ENCODE measurements around the gene SLC25A11. TPM values are rescaled to one million over a fixed set of nuclear protein-coding genes. Genes with fewer than 3 reads are reported as not detected.
A peak's percentile ranks its signal among the peaks of the same experiment; 100 is the strongest.

SLC25A11 gene
- total RNA-seq, 2 experiments from 2014 or later: 80.9 to 89.3 TPM

- Mint-ChIP-seq H3K27me3 (peaks cover 3% of the 10 kb centered on the region), H3K4me1 (peaks cover 21% of the 10 kb centered on the region), H3K36me3 (peaks cover 26% of the 10 kb centered on the region), H3K4me3 (peak within 1 kb of the TSS; percentile 87), H3K27ac (peak within 1 kb of the TSS; percentile 93), H3K9me3 (no peaks in the 10 kb centered on the region)
- DNase-seq: no peak
These were observed 10.9 kb upstream of the SLC25A11 start, which contains the start of gene ENO3 for GRCh38 chr17:4950746-4951204. Gene ENO3, plus strand, starts transcription at chr17:4951119. Its CDS starts 711 bp downstream, at chr17:4951830.

GRCh38 chr17:4950075-4950745 lies 10.4 kb upstream of the SLC25A11 start:
- Mint-ChIP-seq H3K4me1 (peaks cover 27% of the 10 kb centered on the region), H3K36me3 (peaks cover 32% of the 10 kb centered on the region), H3K27ac (peak overlapping the region; percentile 93), H3K27me3 (peaks cover 9% of the 10 kb centered on the region), H3K9me3 (no peaks in the 10 kb centered on the region), H3K4me3 (peak overlapping the region; percentile 87)
- DNase-seq: peak; percentile 48

DNA sequence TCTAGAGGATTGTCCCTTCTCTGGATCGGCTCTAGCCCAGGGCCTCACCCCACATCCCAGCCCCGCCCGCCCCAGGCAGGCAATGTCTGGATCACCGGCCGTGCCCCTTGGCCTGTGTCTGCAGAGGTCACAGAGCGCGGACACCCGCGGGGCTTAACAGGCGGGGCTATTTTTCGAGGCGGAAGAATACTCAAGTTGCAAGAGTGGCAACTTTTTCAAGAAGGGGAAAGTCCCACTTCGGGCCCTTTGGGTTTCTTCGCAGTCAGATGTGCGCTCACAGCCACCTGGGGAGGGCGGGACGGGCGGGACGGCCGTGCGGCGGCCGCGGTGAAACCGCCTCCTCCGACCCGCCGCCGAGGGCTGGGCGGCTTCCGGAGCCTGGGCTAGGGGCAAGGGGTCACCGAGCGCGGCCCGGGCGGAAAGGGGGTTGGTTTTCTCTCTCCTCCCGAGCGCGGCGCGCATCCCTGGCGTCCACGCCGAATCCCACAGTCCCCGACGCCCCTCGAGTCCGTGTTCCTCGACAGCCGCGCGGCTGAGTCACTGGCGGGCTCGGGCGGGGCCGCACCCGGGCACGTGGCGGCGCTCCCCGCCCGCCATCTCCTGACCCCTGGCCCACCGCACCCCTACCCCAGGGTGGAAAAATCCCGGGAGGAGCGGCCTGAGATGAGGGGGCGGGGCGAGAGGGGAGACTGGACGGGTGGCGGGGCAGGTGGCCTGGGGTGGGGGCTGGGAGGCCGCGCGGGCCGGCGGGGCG lies 9.7 kb upstream of the SLC25A11 start:
- Mint-ChIP-seq H3K4me1 (peaks cover 34% of the 10 kb centered on the region), H3K9me3 (no peaks in the 10 kb centered on the region), H3K27me3 (peaks cover 16% of the 10 kb centered on the region), H3K27ac (peak overlapping the region; percentile 91), H3K4me3 (peak overlapping the region; percentile 94), H3K36me3 (peaks cover 39% of the 10 kb centered on the region)
- peak; percentile 80 for DNase-seq

DNA sequence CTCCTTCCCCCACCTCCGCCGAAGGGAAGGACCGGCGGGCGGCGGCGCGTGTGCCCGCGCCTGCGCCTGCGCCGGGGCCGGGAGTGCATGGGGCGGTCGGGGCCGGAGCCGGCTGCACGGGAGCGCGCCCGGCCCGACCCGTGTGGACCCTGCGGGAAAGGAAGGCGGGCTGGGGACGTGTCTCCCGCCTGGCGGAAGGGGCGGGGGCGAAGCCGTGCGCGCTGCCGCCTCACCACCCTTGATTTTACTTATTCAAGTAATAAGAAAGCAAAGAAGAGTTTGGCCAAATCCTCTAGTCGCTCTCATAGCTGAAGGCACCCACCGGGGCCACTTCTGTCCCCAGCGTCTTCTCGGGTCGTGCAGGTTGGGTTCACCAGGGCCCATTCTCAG lies 9.1 kb upstream of the SLC25A11 start:
- peaks cover 38% of the 10 kb centered on the region for H3K4me1 Mint-ChIP-seq
- H3K27ac Mint-ChIP-seq: peak overlapping the region; percentile 99
- peak; percentile 87 for DNase-seq
- peak overlapping the region; percentile 94 for H3K4me3 Mint-ChIP-seq
- peaks cover 43% of the 10 kb centered on the region for H3K36me3 Mint-ChIP-seq
- H3K9me3 Mint-ChIP-seq: no peaks in the 10 kb centered on the region
- H3K27me3 Mint-ChIP-seq: peaks cover 20% of the 10 kb centered on the region

DNA sequence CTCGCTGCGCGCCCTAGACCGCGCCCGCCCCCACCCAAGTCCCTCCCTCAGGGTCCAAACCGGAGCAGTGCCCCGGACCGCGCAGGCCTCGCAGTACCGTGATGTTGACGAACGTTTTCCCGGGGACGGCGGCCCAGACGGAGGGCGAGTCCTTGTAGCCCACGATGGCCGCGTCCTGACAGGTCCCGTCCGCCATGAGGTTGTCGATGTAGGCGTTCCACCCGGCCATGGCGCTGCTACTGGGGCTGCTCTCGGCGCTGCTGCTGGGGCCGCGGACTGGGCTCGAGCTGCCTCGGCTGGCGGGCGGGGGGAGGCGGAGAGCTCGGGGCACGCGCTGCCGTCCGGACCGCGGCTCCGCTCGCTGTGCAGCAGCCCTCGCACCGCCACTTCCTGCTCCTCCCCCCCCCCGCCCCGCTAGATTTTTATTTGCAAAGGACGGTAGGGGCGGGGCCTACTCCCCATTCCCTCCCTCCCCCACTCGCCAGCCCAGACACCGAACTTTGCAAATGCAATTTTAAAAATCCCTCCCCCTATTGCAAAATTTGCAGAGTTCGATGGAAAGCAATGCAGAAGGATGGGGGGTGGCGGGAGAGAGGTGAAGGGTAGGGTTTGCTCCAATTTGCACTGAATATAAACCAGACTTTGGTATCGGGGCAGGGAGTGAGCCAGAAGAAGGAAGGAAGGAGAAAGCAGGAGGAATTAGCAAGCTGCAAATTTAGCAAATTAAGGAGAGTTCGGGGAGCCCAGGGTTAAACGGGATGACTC lies 8.5 kb upstream of the SLC25A11 start, which contains the start of gene PFN1:
Gene PFN1 (minus strand): TSS at position 365 of the 765 bp plus-strand sequence. CDS start 136 bp downstream, at position 229.
- peaks cover 20% of the 10 kb centered on the region for H3K27me3 Mint-ChIP-seq
- H3K9me3 Mint-ChIP-seq: no peaks in the 10 kb centered on the region
- peaks cover 43% of the 10 kb centered on the region for H3K36me3 Mint-ChIP-seq
- peaks cover 42% of the 10 kb centered on the region for H3K4me1 Mint-ChIP-seq
- peak within 1 kb of the TSS; percentile 99 for H3K27ac Mint-ChIP-seq
- DNase-seq: peak; percentile 88
- H3K4me3 Mint-ChIP-seq: peak within 1 kb of the TSS; percentile 94

DNA sequence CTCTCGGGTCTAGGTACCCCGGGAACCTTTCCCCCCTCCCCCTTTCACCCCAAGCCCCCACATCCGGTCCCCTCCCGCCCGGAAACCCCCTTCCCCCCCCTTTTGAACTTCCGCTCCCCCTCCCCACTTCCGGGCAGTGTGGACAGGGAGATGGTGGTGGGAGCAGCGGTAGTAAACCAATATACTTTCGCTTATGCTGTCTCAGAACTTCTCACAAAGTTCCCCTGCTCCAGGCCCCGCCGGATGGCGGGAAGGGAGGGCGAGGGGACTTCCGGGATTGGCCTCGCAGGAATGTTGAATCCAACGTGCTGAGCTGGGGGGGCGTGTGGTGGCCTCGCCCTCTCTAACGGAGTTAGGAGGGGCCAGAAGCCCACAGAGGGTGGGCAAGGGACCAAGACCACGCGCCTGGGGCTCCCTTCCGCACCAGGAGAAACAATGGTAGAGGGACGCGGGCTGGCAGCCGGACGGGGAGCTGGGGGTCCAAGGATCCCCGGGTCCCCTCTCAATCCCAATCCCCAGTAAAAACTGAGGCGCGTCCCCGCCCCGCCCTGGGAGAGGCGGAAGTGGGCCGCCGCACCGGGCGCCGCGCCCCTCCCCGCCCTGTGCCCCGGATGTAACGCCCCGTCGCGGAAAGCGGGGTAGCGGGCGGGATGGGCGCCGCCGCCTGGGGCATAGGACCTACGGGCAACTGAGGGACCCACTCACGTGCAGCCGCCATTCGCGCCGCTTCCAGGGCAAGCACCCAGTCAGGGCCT lies 7.7 kb upstream of the SLC25A11 start:
- Mint-ChIP-seq H3K4me3 (peak overlapping the region; percentile 94), H3K4me1 (peaks cover 50% of the 10 kb centered on the region), H3K27me3 (peaks cover 20% of the 10 kb centered on the region), H3K9me3 (no peaks in the 10 kb centered on the region), H3K27ac (peak overlapping the region; percentile 99), H3K36me3 (peaks cover 49% of the 10 kb centered on the region)
- peak; percentile 77 for DNase-seq

- Mint-ChIP-seq H3K4me1 (peaks cover 56% of the 10 kb centered on the region), H3K9me3 (no peaks in the 10 kb centered on the region), H3K4me3 (peak overlapping the region; percentile 94), H3K36me3 (peaks cover 55% of the 10 kb centered on the region), H3K27ac (peak overlapping the region; percentile 99), H3K27me3 (peaks cover 20% of the 10 kb centered on the region)
- DNase-seq: no peak
These were observed 7.2 kb upstream of the SLC25A11 start for GRCh38 chr17:4947010-4947410.

GRCh38 chr17:4946312-4946976 lies 6.6 kb upstream of the SLC25A11 start:
- Mint-ChIP-seq H3K4me3 (peak overlapping the region; percentile 94), H3K27ac (peak overlapping the region; percentile 99), H3K9me3 (no peaks in the 10 kb centered on the region), H3K4me1 (peaks cover 57% of the 10 kb centered on the region), H3K27me3 (peaks cover 20% of the 10 kb centered on the region), H3K36me3 (peaks cover 61% of the 10 kb centered on the region)
- no peak for DNase-seq

DNA sequence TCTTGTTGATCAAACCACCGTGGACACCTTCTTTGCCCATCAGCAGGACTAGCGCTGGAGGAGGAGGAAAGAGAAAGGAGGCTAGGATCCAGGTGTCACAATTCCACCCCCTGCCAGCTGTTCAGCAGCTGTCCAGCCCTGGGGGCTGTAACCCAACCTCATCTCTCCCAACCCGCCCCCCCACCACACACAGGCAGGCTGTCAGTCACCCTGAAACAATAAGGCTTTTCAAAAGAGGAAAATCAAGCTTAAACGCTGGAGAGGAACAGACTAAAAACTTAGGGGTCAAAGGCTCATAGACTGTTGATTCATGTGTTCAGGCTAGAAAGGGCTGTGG lies 6.1 kb upstream of the SLC25A11 start:
- H3K4me1 Mint-ChIP-seq: peaks cover 52% of the 10 kb centered on the region
- H3K27me3 Mint-ChIP-seq: peaks cover 20% of the 10 kb centered on the region
- H3K27ac Mint-ChIP-seq: peak overlapping the region; percentile 99
- peaks cover 66% of the 10 kb centered on the region for H3K36me3 Mint-ChIP-seq
- no peaks in the 10 kb centered on the region for H3K9me3 Mint-ChIP-seq
- peak overlapping the region; percentile 94 for H3K4me3 Mint-ChIP-seq
- no peak for DNase-seq

GRCh38 chr17:4945176-4945943 lies 5.5 kb upstream of the SLC25A11 start:
- Mint-ChIP-seq H3K27ac (peak overlapping the region; percentile 99), H3K36me3 (peaks cover 72% of the 10 kb centered on the region), H3K4me1 (peaks cover 47% of the 10 kb centered on the region), H3K27me3 (peaks cover 20% of the 10 kb centered on the region), H3K4me3 (peak overlapping the region; percentile 94), H3K9me3 (no peaks in the 10 kb centered on the region)
- peak; percentile 87 for DNase-seq

DNA sequence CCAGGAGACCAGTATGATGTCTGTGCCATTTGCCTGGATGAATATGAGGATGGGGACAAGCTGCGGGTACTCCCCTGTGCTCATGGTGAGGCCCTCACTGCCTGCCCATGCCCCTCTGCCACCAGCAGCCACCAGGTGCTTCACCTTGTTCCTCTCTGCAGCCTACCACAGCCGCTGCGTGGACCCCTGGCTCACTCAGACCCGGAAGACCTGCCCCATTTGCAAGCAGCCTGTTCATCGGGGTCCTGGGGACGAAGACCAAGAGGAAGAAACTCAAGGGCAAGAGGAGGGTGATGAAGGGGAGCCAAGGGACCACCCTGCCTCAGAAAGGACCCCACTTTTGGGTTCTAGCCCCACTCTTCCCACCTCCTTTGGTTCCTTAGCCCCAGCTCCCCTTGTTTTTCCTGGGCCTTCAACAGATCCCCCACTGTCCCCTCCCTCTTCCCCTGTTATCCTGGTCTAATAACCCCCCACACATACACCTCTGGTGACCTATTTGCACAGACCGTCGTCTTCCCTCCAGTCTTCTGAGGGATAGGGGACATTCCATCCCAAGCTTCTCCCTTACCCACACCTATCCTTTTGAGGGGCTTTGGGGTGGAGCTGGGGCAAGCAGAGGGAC lies 4.8 kb upstream of the SLC25A11 start:
- peaks cover 20% of the 10 kb centered on the region for H3K27me3 Mint-ChIP-seq
- H3K4me3 Mint-ChIP-seq: peak overlapping the region; percentile 94
- peak; percentile 53 for DNase-seq
- H3K36me3 Mint-ChIP-seq: peaks cover 77% of the 10 kb centered on the region
- peak overlapping the region; percentile 99 for H3K27ac Mint-ChIP-seq
- no peaks in the 10 kb centered on the region for H3K9me3 Mint-ChIP-seq
- peaks cover 47% of the 10 kb centered on the region for H3K4me1 Mint-ChIP-seq

DNA sequence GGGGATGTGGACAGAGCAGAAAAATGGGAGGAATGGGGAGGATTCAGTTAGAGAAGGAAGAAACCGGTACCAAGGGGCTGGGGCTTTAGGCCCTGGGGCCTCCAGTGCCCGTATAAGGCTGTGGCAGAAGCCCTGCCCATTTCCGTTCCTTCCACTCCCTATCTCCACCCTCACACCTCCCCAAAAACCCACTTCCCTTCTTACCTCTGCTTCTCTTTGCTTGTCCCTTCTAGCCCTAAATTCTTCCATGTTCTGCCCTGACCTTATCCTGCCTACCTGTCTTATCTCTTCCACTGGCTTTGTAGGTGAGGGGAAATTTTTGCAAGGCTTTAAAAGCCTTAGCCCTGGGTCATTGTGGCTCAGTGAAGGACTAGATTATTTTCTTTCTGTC lies 4.3 kb upstream of the SLC25A11 start:
- peak; percentile 54 for DNase-seq

More for the DNA sequence above, 4.3 kb upstream of the SLC25A11 start:
- H3K4me3 Mint-ChIP-seq: peak overlapping the region; percentile 94
- H3K9me3 Mint-ChIP-seq: no peaks in the 10 kb centered on the region
- peak overlapping the region; percentile 99 for H3K27ac Mint-ChIP-seq
- peaks cover 77% of the 10 kb centered on the region for H3K36me3 Mint-ChIP-seq
- H3K4me1 Mint-ChIP-seq: peaks cover 47% of the 10 kb centered on the region
- peaks cover 20% of the 10 kb centered on the region for H3K27me3 Mint-ChIP-seq

Measured in activated naive CD8-positive, alpha-beta T cell treated with anti-CD3 and anti-CD28 coated beads for 36 hours (primary cell).